HepG2 (cell line): ENCODE measurements around the gene PSMB2. TPM values are rescaled to one million over a fixed set of nuclear protein-coding genes. Genes with fewer than 3 reads are reported as not detected.
A peak's percentile ranks its signal among the peaks of the same experiment; 100 is the strongest.

Experiments
- DDIT3 ChIP-seq: sonication (generic); formaldehyde crosslinking; IDR thresholded peaks from 2 replicates; pipeline ENCODE4 v1.4.0; 2020; ENCODE audit warnings: mild to moderate bottlenecking, missing genetic modification reagents
- GPBP1L1 ChIP-seq: sonication (generic); formaldehyde crosslinking; IDR thresholded peaks from 2 replicates; pipeline ENCODE4 v1.5.0; 2020; ENCODE audit warnings: mild to moderate bottlenecking, missing genetic modification reagents
- GZF1 ChIP-seq: sonication (generic); formaldehyde crosslinking; IDR thresholded peaks from 2 replicates; pipeline ENCODE4 v1.5.1; 2020; ENCODE audit warnings: mild to moderate bottlenecking, missing genetic modification reagents
- NR0B2 ChIP-seq: sonication (generic); formaldehyde crosslinking; IDR thresholded peaks from 2 replicates; pipeline ENCODE4 v1.4.0; 2020; ENCODE audit warnings: mild to moderate bottlenecking, missing genetic modification reagents
- PHF8 ChIP-seq: sonication (generic); formaldehyde crosslinking; IDR thresholded peaks from 2 replicates; pipeline ENCODE4 v1.5.0; 2020; ENCODE audit warnings: missing genetic modification reagents
- RAD21 ChIP-seq: fragments of 450-650 bp; formaldehyde crosslinking; IDR thresholded peaks from 2 replicates; pipeline ENCODE4 v1.5.0; 2020; ENCODE audit warnings: mild to moderate bottlenecking
- RFXAP ChIP-seq: sonication (generic); formaldehyde crosslinking; IDR thresholded peaks from 2 replicates; pipeline ENCODE4 v1.4.0; 2020; ENCODE audit warnings: missing genetic modification reagents, borderline replicate concordance
- RORA ChIP-seq: sonication (generic); formaldehyde crosslinking; IDR thresholded peaks from 2 replicates; pipeline ENCODE4 v1.5.0; 2020; ENCODE audit warnings: mild to moderate bottlenecking, missing genetic modification reagents, moderate library complexity
- SNRNP70 ChIP-seq: fragments of 200-400 bp; formaldehyde crosslinking; IDR thresholded peaks from 2 replicates; pipeline ENCODE4 v1.6.1; 2017; ENCODE audit warnings: mild to moderate bottlenecking, low read depth, low read length, moderate library complexity
- SOX6 ChIP-seq, 2 experiments: fragments of 450-650 bp in 1 of 2; sonication (generic) in 1 of 2; formaldehyde crosslinking in 1 of 2; IDR thresholded peaks; 2 replicates each; pipeline versions ENCODE4 v1.4.0 to v1.6.1; 2017 to 2020; ENCODE audit warnings: antibody characterized with exemption in 1 of 2, mild to moderate bottlenecking in 1 of 2, missing genetic modification reagents in 1 of 2
- TRIM24 ChIP-seq: sonication (generic); formaldehyde crosslinking; IDR thresholded peaks from 2 replicates; pipeline ENCODE4 v1.8.0; 2022; ENCODE audit warnings: mild to moderate bottlenecking, missing genetic modification reagents
- ZC3H13 ChIP-seq: sonication (generic); formaldehyde crosslinking; IDR thresholded peaks from 2 replicates; pipeline ENCODE4 v1.8.1; 2023; ENCODE audit warnings: mild to moderate bottlenecking, missing genetic modification reagents, moderate library complexity
- ZNF124 ChIP-seq: sonication (generic); formaldehyde crosslinking; IDR thresholded peaks from 2 replicates; pipeline ENCODE4 v1.4.0; 2020; ENCODE audit warnings: missing genetic modification reagents
- ZNF343 ChIP-seq: sonication (generic); formaldehyde crosslinking; IDR thresholded peaks from 2 replicates; pipeline ENCODE4 v1.4.0; 2020; ENCODE audit warnings: mild to moderate bottlenecking, missing genetic modification reagents
- ZNF646 ChIP-seq: sonication (generic); formaldehyde crosslinking; IDR thresholded peaks from 2 replicates; pipeline ENCODE4 v1.9.0; 2021; ENCODE audit warnings: mild to moderate bottlenecking, missing genetic modification reagents
- ZNF770 ChIP-seq: sonication (generic); formaldehyde crosslinking; IDR thresholded peaks from 2 replicates; pipeline ENCODE4 v1.5.0; 2020; ENCODE audit warnings: mild to moderate bottlenecking, missing genetic modification reagents
- polyA plus RNA-seq, 8 experiments: library from polyadenylated mRNA; depleted of rRNA in 3 of 8; stranded (reverse) in 7 of 8; unstranded in 1 of 8; fragments of >200 nt; fragmentation: Illumina TruSeq in 4 of 8; extraction: Trizol in 4 of 8; gene quantifications; 2 replicates each; pipeline versions ENCODE4 v1.2.1 to v1.2.3, GENCODE V29; 2011 to 2016; ENCODE audit warnings: low read depth in 4 of 8, missing spikeins in 1 of 8, mixed read lengths in 1 of 8; ENCODE audit not compliant: insufficient read depth in 1 of 8
- total RNA-seq, 5 experiments: library from RNA; depleted of rRNA; stranded (reverse); fragments of >200 nt; fragmentation: Illumina TruSeq; extraction: Trizol; gene quantifications; 2 replicates each; pipeline ENCODE4 v1.2.3, GENCODE V29; 2016; ENCODE audit warnings: low read depth in 1 of 5

The PSMB2 gene
- total and polyA plus RNA-seq, 2 of the 13 experiments (the other 11 are each of a cell fraction or from before 2014, with no cell fraction given), result 60.6 to 62.2 TPM

- TF ChIP-seq GPBP1L1 (no peak), TRIM24 (CRISPR knock-in tag) (no peak), ZNF124 (CRISPR knock-in tag) (peak; percentile 71), RORA (CRISPR knock-in tag) (no peak), SNRNP70 (no peak), RFXAP (CRISPR knock-in tag) (peak; percentile 76; the same call in 1 of the 2 replicates), DDIT3 (CRISPR knock-in tag) (no peak), ZC3H13 (no peak; the same call in 1 of the 2 replicates), ZNF770 (CRISPR knock-in tag) (peak; percentile 34; the same call in 1 of the 2 replicates), SOX6 (IDR thresholded peaks at IDR 0.05) (no peak), SOX6 (CRISPR knock-in tag; IDR thresholded peaks at IDR 0.05) (peak; percentile 46), PHF8 (CRISPR knock-in tag) (peak; percentile 96), ZNF343 (CRISPR knock-in tag) (0 out of 2 replicates have a peak, but pooled peaks have one; percentile 16), GZF1 (CRISPR knock-in tag) (0 out of 2 replicates have a peak, but pooled peaks have one; percentile 64), ZNF646 (0 out of 2 replicates have a peak, but pooled peaks have one; percentile 16), NR0B2 (CRISPR knock-in tag) (no peak), RAD21 (0 out of 2 replicates have a peak, but pooled peaks have one; percentile 27)
Observed at GRCh38 chr1:35641233-35641866, at the start of gene PSMB2 (continued).
